ENCODE measurements around the gene CRYGN. TPM values are rescaled to one million over a fixed set of nuclear protein-coding genes. Genes with fewer than 3 reads are reported as not detected.

CRYGN gene
- total RNA-seq, 1 donor from 2014 or later = not detected

GRCh38 chr7:151399305-151399601 is 40.7 kb downstream of the CRYGN start:
- H3K9me3 ChIP-seq = no peaks in the 10 kb centered on the region
- H3K27me3 ChIP-seq = no peaks in the 10 kb centered on the region
- ATAC-seq (no peak), DNase-seq (no peak)
- no peak overlapping the region for H3K27ac ChIP-seq
- no peak for TF ChIP-seq CTCF (IDR thresholded peaks at IDR 0.05)
- H3K36me3 ChIP-seq = no peaks in the 10 kb centered on the region
- H3K4me1 ChIP-seq = peaks cover 2% of the 10 kb centered on the region
- intact Hi-C loops (cut with DNase I) = no loop called here
- H3K4me3 ChIP-seq = no peak overlapping the region

- no peaks in the 10 kb centered on the region for H3K27me3 ChIP-seq
- no peaks in the 10 kb centered on the region for H3K9me3 ChIP-seq
- H3K27ac ChIP-seq = no peak overlapping the region
- no peak overlapping the region for H3K4me3 ChIP-seq
- intact Hi-C loops (cut with DNase I) = no loop called here
- DNase-seq = peak; percentile 44
- H3K36me3 ChIP-seq = no peaks in the 10 kb centered on the region
- H3K4me1 ChIP-seq = no peaks in the 10 kb centered on the region
- ATAC-seq = no peak
- TF ChIP-seq CTCF (IDR thresholded peaks at IDR 0.05) = no peak
Measured at GRCh38 chr7:151398446-151399304, 41.3 kb downstream of the CRYGN start.

- intact Hi-C loops (cut with DNase I) = no loop called here
- DNase-seq = no peak
Measured at GRCh38 chr7:151397026-151397425, 42.9 kb downstream of the CRYGN start.

GRCh38 chr7:151396328-151396970 is 43.5 kb downstream of the CRYGN start:
- H3K36me3 ChIP-seq = no peaks in the 10 kb centered on the region
- no peaks in the 10 kb centered on the region for H3K4me1 ChIP-seq
- ATAC-seq = peak; percentile 67
- no peaks in the 10 kb centered on the region for H3K27me3 ChIP-seq
- intact Hi-C loops (cut with DNase I) = no loop called here
- H3K9me3 ChIP-seq = no peaks in the 10 kb centered on the region
- no peak for TF ChIP-seq CTCF (IDR thresholded peaks at IDR 0.05)
- peak; percentile 81 for DNase-seq
- H3K27ac ChIP-seq = no peak overlapping the region
- H3K4me3 ChIP-seq = no peak overlapping the region

More at GRCh38 chr7:151397026-151397425, 42.9 kb downstream of the CRYGN start:
- no peaks in the 10 kb centered on the region for H3K27me3 ChIP-seq
- no peaks in the 10 kb centered on the region for H3K9me3 ChIP-seq
- no peak overlapping the region for H3K27ac ChIP-seq
- H3K36me3 ChIP-seq = no peaks in the 10 kb centered on the region
- no peak for TF ChIP-seq CTCF (IDR thresholded peaks at IDR 0.05)
- ATAC-seq = no peak
- H3K4me3 ChIP-seq = no peak overlapping the region
- no peaks in the 10 kb centered on the region for H3K4me1 ChIP-seq

GRCh38 chr7:151395036-151395367 is 44.9 kb downstream of the CRYGN start:
- Histone ChIP-seq H3K27me3 (no peaks in the 10 kb centered on the region), H3K27ac (no peak overlapping the region), H3K36me3 (no peaks in the 10 kb centered on the region), H3K4me3 (no peak overlapping the region), H3K4me1 (no peaks in the 10 kb centered on the region), H3K9me3 (no peaks in the 10 kb centered on the region)
- no peak for ATAC-seq
- TF ChIP-seq CTCF (IDR thresholded peaks at IDR 0.05) = no peak
- intact Hi-C loops (cut with DNase I) = no loop called here
- DNase-seq = no peak

Measured in upper lobe of right lung (tissue), 1 donor.